Measurements from ENCODE around the gene E2F1.

E2F1 gene

DNA sequence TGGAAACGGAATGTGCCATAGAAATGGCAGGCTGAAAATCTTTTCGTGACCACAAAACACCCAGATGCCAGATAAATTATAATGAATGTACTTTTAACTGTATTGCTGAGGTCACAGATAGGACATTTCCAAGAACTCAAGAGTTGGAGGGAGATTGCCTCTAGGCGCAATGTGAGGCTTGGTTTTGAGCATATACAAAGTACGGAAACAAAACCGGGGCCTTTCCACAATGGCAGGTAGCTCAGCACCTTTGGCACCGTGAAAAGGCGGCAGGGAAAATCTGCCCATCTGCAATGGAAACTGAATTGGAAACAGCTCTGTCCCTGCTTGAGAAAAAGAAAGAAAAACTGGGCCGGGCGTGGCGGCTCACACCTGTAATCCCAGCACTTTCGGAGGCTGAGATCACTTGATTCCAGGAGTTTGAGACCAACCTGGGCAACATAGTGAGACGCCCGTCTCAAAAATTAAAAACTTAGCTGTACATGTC, 34.6 kb downstream of the E2F1 start:
- no peak overlapping the region for H3K4me3 ChIP-seq
- no peaks in the 10 kb centered on the region for H3K27me3 ChIP-seq
- H3K4me1 ChIP-seq, result peaks cover 0 to 52% (median 33%) of the 10 kb centered on the region in 4 donors
- no peak overlapping the region for H3K27ac ChIP-seq
- no peaks in the 10 kb centered on the region for H3K9me3 ChIP-seq
- peaks cover 0 to 6% (median 0%) of the 10 kb centered on the region in 3 donors for H3K36me3 ChIP-seq
- TF ChIP-seq, protein P1, sequence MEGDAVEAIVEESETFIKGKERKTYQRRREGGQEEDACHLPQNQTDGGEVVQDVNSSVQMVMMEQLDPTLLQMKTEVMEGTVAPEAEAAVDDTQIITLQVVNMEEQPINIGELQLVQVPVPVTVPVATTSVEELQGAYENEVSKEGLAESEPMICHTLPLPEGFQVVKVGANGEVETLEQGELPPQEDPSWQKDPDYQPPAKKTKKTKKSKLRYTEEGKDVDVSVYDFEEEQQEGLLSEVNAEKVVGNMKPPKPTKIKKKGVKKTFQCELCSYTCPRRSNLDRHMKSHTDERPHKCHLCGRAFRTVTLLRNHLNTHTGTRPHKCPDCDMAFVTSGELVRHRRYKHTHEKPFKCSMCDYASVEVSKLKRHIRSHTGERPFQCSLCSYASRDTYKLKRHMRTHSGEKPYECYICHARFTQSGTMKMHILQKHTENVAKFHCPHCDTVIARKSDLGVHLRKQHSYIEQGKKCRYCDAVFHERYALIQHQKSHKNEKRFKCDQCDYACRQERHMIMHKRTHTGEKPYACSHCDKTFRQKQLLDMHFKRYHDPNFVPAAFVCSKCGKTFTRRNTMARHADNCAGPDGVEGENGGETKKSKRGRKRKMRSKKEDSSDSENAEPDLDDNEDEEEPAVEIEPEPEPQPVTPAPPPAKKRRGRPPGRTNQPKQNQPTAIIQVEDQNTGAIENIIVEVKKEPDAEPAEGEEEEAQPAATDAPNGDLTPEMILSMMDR (IDR thresholded peaks at IDR 0.05), result no peak
- intact Hi-C loops (cut with DNase I; ENCODE audit: low total_unique reads), result loop anchor here (10.0 kb wide), 1 partner anchor 237 kb away; no protein-coding TSS in a partner anchor
- no peak for DNase-seq

DNA sequence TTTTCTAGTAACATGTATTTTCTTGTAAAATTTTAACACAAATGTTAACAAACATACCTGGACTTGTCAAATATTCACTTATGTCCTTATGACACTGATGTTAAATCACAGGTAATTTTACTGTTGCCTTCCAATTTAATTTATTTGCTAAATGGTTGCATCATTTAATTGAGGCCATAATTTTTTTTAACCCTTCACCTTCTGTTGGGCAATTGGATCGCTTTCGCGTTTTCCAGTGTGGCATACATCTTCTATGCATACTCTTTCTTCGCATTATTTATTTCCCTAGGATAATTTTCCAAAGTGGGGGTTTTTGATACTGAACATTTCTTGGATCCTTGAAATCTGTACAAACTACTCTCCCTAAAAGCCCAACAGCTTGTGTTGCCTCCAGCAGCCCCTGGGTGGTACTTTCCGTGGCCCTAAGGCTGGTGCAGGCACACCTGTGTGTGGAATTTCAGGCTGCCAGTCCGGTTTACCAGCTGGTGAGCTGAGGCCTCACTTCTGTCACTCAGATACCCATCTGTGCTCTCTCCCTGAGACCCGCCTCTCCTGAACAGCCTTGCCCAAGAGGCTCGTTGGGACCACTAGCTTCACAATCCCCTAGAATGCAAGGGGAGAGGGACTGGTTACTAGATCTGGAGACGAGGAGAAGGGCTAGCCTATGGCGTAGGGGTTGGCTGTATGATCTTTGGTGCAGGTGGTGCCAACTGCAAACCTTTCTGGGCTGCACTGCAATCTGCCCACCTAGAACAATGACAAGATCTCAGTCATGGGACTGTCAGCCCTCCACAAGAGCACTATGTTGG, 35.2 kb downstream of the E2F1 start:
- no peaks in the 10 kb centered on the region for H3K27me3 ChIP-seq
- H3K4me1 ChIP-seq, result peaks cover 0 to 56% (median 36%) of the 10 kb centered on the region in 4 donors
- no peaks in the 10 kb centered on the region for H3K9me3 ChIP-seq
- H3K27ac ChIP-seq, result no peak overlapping the region
- H3K36me3 ChIP-seq, result peaks cover 0 to 2% (median 0%) of the 10 kb centered on the region in 3 donors
- intact Hi-C loops (cut with DNase I; ENCODE audit: low total_unique reads), result loop anchor here (10.0 kb wide), 1 partner anchor 236 kb away; no protein-coding TSS in a partner anchor
- no peak for DNase-seq
- TF ChIP-seq, protein P1 (IDR thresholded peaks at IDR 0.05), result no peak
- no peak overlapping the region for H3K4me3 ChIP-seq

DNA sequence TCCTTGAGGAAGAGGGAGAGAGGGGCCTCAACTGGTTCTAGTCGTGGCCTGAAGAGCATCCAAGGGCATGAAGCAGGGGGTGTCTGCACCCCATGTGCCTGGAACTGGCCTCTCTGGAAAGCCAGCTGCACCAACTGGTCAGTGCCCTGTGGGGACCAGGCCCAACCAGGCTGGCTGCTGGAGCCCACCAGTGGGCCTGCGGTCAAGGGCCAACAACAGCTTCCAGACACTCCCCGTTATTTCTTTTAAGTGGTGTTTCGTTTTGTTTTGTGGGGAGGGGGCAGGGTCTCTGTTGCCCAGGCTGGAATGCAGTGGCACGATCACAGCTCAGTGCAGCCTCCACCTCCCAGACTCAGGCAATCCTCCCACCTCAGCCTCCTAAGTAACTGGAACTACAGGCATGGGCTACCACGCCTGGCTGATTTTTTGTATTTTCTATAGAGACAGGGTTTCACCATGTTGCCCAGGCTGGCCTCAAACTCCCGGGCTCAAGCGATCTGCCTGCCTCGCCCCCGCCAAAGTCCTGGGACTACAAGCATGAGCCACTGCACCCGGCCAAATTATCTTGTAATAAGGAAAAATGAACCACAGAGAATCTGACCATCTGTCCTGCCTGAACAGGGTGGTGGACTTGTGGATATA, 36.0 kb downstream of the E2F1 start:
- Histone ChIP-seq H3K4me3 (no peak overlapping the region), H3K9me3 (no peaks in the 10 kb centered on the region), H3K36me3 (peaks cover 0 to 9% (median 5%) of the 10 kb centered on the region in 3 donors), H3K27ac (no peak overlapping the region), H3K27me3 (no peaks in the 10 kb centered on the region), H3K4me1 (peaks cover 0 to 56% (median 36%) of the 10 kb centered on the region in 4 donors)
- DNase-seq, result no peak
- intact Hi-C loops (cut with DNase I; ENCODE audit: low total_unique reads), result loop anchor here (10.0 kb wide), 1 partner anchor 235 kb away; no protein-coding TSS in a partner anchor
- TF ChIP-seq, protein P1 (IDR thresholded peaks at IDR 0.05), result no peak

DNA sequence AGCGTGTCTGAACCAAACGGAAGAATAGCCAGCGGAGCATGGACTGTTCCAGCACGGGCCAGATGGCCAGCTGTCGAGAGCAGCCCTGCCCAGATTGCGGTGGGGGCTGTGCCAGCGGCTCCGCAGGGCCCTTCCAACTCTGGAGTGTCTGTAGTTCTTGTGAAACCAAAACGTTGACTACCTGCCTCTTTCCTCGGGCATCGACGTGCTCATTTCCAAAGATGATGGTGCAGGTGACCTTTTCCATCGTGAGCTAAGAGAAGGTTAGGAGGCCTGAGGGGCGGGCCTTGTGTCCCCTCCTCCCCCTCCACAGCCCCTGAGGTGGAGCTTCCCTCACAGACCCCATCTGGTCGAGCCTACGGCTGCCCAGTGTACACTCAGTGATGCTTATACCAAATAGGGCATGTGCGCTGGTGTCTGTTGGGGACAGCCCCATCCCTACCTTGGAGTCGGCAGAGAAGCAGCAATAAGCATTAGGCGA, 36.9 kb downstream of the E2F1 start:
- peaks cover 9 to 19% (median 15%) of the 10 kb centered on the region in 3 donors for H3K36me3 ChIP-seq
- no peaks in the 10 kb centered on the region for H3K27me3 ChIP-seq
- no peak overlapping the region for H3K4me3 ChIP-seq
- TF ChIP-seq, protein P1 (IDR thresholded peaks at IDR 0.05), result no peak
- peak overlapping the region; percentile 65 to 80 for H3K27ac ChIP-seq
- H3K4me1 ChIP-seq, result peaks cover 0 to 55% (median 36%) of the 10 kb centered on the region in 4 donors
- DNase-seq, result peak in 1 of 2 donors; percentile 79
- no peaks in the 10 kb centered on the region for H3K9me3 ChIP-seq
- intact Hi-C loops (cut with DNase I; ENCODE audit: low total_unique reads), result no loop called here

DNA sequence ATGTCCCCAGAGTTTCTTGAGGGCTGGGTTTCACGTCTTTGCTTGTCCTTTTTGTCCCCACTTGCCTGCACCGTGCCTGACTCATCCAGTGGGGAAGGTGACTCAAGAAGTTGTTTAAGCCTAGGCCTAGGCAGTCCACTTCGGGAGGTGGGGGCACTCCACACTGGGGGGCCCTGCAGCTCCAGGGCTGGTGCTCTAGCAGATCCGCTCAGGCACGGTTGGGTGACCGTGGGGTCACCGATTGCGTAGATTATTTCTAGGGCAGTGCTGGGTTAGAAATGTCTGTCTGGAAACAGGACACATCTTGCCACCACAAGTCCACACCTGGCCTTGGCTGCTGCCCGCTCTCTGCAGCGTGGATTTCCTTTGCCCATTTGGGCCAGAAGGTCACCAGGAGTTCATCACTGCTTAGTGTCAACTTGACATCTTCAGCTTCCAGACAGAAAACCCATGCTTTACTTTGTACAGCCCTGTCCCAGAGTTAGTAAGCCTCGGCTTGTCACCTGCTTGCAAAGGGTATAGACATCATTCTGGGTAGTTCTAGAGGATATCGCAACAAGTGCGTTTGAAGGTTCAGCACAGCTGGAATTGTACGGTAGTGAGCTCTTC, 37.7 kb downstream of the E2F1 start:
- Histone ChIP-seq H3K4me3 (peak overlapping the region in 1 of 2 donors; percentile 39), H3K27ac (peak overlapping the region; percentile 65 to 80), H3K27me3 (no peaks in the 10 kb centered on the region), H3K36me3 (peaks cover 10 to 24% (median 19%) of the 10 kb centered on the region in 3 donors), H3K9me3 (no peaks in the 10 kb centered on the region), H3K4me1 (peaks cover 0 to 47% (median 34%) of the 10 kb centered on the region in 4 donors)
- DNase-seq, result no peak
- intact Hi-C loops (cut with DNase I; ENCODE audit: low total_unique reads), result no loop called here
- TF ChIP-seq, protein P1 (IDR thresholded peaks at IDR 0.05), result no peak
